HG02973 (cell line): ENCODE results near the gene SALL3.

ENCODE experiments used
- ATAC-seq: cut with Tn5 transposase; IDR thresholded peaks from one replicate; pipeline ENCODE4 v1.9.1; 2021; ENCODE audit warnings: moderate library complexity; ENCODE audit not compliant: unreplicated experiment

SALL3 gene

DNA sequence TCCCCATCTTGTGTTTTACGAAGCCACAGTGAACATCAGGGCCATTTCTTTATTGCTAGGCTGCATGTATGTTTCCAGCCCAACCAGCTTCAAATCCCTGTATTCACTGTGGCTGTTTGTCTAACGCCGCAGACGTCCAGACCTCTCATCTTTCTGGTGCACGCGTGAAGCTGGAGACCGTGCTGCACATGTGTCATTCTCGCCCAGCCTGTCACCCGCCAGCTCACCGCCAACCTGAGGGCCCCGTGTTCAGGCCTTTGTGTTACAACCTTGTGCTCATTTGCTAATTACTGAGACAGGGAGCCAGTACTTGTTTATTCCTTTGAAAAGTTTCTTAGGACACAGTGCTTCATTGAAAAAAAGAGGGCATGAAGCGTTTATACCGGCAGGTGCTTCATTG, 21.4 kb downstream of the SALL3 start:
- no peak for ATAC-seq

DNA sequence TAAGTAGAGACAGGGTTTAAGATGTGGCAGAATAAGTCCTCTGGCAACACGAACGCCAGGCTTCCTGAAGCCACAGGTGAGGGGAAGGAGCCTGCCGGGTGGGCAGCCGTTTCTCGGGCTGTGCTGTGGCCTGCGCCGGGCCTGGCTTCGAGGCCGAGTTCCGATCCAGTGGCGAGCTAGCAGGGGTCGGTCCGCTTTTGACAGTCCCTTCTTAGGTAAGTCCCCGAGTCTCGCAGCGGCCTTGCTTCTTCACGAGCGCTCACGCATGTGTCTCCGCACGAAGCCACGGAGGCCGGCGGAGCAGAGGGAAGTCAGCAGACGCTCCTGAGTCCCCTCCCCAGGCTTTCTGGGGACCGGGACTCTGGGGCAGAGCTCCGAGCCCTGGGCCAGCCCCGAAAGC, 26.0 kb downstream of the SALL3 start:
- no peak for ATAC-seq

DNA sequence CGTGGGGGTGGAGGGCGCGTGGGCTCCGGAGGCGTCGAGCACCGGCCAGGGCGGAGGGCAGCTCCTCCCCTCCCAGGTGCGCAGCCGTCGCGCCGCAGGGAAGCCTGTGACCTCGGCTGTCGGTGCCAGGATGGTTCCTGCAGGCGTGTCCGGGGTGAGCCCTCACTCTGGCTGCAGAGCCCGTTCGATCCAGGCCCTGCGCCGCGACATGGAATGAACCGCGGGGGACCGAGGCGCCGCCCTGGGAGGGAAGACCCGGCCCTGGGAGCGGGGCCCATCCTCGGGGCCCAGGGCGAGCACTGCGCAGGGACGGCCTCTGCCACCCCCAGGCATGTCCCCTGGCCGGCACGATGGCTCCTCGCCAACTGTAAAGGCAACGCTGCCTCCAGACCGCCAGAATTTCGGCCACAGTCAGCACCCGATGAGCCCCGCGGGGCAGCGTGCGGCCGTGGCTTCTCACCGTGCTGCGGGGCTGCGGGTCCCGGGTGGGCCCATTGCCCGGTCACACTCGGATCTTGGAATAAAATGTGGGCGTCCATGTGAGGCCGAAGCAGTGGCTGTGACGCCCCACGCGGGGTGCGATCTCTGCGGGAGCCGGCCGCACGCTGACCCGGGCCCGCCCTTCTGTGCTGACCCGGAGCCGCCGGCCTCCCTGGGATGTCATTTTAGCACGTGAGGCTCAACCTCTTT, 26.6 kb downstream of the SALL3 start:
- no peak for ATAC-seq

DNA sequence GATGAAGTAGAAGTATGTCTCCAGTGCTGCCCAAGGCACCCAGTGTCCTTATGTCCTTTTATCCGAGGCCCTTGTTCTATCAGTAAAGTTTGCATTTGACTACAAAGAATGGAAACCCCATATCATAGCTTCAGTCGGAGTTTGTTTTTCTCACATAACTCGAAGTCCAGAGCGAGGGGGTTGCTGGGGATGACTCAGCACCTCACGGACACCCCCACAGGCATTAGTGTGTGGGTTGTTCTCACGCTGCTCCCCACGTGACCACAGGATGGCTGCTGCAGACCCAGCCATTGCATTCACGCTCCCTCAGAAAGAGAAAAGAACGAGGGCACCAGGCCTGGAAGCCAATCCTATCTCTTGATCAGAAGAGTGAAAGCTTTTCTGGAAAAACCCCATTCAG, 27.8 kb downstream of the SALL3 start:
- no peak for ATAC-seq

DNA sequence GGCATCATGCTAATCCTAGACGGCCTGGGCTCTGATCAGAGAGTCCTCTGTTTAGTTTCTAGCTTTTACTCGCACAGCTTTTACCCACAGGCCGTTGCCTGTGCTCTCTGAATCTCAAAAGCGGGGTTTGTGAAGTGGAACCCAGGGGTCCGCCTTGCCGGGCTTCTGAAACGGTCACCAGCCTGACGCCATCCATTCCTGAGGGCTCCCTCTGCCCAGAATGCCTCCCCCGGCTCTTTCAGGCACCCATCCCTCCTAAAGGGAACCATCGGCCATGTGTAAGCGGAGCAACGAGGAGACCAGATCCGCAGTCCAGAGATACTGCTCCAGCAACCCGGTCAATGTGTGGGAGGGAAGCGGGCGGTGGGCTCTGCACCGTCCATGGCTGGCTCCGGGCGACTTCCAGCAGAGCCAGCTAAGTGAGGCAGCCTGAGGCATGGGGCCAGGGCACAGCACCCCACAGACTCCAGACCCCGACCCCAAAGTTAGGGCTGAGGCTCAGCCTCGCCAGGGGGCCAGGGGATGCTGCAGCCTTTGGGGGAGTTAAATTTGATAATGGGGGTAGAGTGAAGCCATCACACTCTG, 28.8 kb downstream of the SALL3 start:
- no peak for ATAC-seq

DNA sequence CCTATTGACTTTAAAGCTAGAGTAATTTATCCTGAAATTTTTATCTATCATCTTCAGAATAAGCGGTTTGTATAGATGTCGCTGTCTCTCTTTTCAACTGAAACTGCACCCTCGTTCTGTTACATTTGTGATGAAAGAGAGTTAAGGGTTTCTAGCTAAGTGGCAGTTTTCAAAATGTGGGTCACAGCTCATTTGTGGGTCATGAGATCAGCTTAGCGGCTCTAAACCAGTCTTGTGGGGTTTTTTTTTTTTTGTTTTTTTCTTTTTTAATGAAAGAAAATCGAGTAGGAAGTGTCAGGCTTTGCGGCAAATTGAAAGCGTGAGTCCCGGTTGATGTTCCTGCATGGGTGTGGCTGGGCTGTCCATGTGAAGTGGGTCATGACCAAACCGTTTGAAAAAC, 31.2 kb downstream of the SALL3 start:
- no peak for ATAC-seq

DNA sequence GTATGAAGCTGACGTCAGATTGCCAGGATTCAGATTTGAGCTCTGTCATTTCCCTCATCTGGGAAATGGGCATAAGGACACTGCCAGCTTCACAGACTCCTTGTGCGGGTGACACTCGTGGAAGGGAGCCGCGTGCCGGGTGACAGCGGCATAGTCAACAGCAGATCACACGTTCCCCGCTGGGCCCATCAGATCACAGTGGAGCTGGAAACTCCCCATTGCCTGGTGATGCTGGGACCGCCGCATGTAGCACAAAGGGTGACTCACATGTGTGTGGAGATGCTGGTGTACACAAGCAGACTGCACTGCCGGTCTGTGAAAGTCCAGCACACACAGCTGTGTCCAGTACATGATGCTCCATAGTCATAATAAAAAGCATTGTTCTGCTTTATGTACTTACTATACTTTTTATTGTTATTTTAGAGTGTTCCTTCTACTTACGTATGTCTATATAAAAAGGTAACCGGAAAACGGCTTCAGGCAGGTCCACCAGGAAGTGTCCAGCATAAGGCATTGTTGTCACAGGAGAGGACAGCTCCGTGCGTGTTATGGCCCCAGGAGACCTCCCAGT, 31.8 kb downstream of the SALL3 start:
- ATAC-seq, result no peak

DNA sequence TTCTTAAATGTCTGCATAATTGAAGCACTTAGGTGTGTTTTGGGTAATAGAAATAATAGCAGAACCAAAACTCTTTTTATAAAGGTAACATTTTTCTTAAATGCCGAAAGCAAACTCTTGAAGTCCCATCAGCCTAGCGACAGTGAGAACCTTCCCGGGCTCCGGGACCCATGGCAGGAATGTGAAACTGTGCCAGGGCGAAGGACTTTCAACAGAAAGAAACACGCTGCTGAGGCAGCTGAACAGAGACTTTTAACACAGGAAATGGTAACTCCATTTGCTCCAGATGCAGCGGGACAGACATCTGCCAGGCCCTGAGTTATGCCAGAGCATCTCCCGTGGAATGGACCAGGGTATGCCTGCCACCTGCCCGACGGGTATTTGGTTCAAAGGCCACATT, 34.3 kb downstream of the SALL3 start:
- ATAC-seq, result no peak

DNA sequence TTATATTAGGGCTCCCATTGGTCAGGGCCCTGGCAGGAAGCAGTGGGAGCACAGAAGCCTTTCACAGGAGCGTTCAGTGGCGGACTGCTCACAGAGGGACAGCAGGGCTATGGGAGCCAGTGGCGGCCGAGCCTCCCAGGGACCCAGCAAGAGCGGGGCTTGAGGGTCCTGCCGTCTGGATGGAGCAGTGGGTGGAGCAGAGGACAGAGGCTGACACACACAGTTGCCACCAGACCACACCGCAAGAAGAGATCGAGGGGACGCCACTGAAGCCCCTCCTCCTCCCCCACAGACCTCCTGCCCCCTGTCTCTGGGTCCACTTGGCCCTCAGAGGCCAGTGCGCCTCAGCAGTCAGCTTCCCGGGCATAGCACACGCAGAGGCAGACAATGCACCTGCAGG, 39.3 kb downstream of the SALL3 start:
- ATAC-seq, result no peak

DNA sequence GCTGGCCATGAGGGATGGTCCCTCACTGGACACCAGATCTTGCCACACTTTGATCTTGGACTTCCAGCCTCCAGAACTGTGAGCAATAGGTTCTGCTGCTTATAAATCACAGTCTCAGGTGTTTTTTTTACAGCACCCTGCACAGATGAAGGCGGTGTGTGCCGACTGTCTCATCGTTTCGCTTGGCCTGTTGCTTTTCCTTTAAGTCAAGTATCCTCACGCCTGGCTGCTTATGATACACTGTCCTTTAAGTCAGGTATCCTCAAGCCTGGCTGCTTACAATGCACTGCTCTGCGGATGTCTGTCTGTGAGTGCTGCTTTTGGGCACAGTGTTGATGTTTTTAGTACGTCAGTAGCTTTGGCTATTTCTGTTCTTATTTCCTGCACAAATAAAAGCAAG, 40.3 kb downstream of the SALL3 start:
- ATAC-seq, result no peak

DNA sequence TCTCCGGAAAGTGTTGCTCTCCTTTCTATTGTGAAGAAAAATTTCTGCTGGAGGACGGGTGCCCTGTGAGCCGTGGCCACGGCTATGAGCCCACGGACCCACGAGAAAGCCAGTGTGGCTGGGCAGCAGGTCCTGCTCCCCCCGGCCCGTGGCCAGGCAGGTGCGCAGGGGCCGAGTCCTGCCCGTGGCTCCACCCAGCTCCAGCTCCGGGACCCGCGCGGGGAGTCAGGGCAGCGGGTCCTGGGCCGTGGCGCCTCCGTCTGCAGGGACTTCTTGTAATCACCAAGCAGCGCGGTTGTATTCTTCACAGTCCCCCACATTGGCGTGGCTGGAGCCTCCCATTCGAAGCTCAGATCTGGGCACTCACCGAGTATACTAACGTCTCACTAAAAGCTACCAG, 43.0 kb downstream of the SALL3 start:
- ATAC-seq, result no peak

DNA sequence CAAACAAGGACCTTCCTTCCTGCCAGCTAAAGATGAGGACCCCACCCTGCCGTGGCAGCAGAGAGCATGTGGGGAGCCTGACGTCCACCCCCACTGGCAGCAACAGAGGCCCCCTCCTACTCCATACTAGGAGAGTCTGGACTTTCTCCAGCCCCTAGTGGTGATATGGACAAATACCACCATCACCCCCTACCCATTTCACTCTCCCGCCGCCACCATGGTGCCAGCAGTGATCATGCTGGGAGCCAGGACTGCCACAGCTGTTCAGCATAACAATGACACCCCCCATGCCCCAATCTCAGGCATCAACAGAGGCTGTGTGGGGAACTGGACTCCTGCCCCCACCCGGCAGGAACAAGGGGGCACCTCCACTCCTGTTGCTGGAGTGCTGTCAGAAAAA, 46.9 kb downstream of the SALL3 start:
- ATAC-seq, result no peak

DNA sequence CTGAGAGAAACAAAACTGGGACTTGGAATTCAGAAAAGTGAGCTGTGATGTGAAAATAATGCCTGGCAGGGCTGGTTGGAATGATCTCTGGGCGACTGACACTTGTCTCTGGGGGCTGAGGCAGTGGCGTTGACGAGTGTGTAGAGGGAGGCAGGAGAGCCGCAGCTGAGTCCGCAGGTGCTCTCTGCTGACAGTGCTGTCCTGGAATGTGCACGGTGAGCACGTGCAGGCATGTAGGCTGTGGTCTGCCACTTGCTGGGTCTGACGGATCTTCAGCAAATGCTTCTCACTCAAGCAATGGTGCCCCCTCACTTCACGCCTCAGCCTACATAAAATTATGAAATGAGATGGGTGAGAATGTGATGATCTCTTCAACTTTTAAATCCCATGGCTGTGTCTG, 51.1 kb downstream of the SALL3 start:
- ATAC-seq, result no peak

DNA sequence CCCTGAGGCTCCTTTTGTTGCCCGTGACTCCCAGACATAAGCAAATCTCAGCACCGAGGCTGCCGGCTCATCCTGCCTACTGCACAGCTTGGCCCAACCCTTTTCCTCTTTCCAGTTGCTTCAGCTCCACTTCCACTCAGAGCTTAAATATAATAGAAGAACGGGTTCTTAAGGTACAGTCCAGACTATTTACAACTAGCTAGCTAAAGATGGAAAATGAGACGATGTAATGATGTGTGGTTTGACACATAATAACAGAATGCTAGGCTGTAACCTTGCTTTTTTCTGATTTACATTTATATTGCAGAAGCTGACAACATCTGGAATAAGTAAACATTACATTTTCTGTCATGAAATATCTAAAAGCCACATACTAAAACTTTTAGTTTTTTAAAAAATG, 62.7 kb downstream of the SALL3 start:
- no peak for ATAC-seq

DNA sequence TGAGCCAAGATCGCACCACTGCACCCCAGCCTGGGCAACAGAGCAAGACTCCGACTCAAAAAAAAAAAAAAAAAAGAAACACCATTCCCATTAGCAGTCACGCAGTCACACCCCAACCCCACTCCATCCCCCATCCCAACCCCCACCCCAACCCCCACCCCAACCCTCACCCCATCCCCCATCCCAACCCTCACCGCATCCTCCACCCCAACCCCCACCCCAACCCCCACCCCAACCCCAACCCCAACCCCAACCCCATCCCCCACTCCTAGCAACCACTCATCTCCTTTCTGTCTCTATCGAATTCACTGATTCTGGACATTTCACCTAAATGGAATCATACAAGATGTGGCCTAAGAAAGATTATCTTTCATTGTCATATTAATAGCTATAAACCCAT, 63.7 kb downstream of the SALL3 start:
- no peak for ATAC-seq

DNA sequence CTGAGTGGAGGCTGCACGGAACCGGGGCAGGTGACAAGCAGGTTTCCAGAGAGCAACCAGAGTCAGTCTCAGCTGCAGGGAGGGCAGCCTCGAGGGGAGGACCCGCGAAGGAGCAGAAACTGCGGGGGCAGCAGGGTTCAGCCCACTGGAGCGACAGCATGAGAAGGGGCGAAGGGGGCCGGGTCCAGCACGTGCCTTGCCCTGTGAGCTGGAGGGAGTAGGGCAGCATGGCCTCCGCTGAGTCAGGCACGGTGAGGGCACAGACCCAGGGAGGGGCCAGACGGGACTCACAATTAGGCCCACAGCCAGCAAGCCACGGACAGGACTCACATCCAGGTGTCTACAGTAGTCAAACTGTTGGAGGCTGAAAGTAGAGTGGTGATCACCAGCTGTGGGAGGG, 66.9 kb downstream of the SALL3 start:
- ATAC-seq, result no peak

DNA sequence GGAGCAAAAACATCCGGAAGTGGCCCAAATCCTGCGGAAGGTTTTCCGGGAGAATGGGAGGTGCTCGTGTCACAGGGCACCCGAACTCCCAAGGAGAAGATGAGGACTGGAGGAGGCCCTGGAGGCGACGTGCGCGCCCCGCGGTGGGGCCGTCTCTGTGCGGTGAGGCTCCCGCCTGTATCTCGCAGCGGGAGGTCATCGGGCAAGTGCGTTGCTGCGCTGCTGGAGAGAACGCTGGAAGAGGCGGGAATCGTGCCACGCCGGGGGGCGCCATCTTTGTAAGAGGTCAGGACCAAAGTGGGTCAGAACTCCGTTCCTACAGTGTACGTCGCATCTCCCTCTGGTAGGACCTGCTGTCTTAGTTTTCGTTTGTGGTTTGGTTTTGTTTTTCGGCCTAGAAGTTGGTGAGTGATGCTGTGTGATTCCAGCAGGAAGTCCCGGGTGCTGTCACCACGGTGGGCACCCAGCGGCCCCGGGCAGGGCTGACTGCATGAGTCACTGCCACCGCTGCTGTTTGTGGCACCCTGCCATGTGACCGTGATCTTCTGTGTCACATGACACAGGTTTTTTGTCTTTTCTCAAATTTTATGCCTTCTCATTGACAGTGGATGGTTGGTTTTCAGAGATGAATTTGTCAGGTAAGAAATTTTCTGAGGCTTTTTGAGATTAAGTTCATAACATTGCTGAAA, 68.1 kb downstream of the SALL3 start:
- no peak for ATAC-seq

DNA sequence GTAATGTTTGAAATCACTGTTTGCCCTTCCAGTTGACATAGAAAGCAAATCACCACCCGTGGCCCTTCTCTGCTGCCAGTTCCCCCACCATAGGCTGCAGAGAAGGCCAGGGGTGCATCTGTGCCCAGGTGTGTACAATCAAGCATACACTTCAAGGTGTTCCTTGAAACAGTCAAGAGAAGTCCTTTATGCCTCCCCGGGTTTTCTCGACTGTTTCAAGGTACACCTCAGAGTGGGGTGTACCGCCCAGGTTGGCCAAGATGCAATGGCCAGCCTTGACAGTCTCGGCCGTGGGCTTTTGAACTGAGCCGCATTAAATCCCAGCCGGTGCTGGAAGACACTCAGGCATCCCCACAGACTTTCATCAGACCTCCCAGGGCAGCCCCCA, 68.6 kb downstream of the SALL3 start:
- no peak for ATAC-seq

DNA sequence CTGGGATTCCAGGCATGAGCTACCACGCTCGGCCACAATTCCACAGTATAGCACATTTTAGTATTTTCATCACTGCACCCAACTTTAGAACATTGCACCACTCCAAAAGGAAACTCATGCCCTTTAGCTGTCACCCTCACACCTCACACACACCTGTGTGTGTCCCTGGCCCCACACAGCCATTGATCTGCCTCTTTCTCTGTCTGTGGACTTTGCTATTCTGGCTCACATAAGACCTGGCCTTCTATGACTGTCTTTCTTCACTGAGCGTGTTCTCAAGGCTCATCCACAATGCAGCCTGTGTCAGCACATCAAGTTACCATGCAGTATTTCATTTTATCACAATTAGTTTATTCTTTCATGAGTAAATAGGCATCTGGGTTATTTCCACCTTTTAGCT, 69.9 kb downstream of the SALL3 start:
- no peak for ATAC-seq
